Breast epithelium (tissue), 4 donors: ENCODE results near the gene KRT4. TPM values are rescaled to one million over a fixed set of nuclear protein-coding genes. Genes with fewer than 3 reads are reported as not detected.

ENCODE experiments used
- DNase-seq, 2 donors: peaks; one replicate each; pipeline ENCODE4 v3.0.0-alpha.2; 2019; ENCODE audit warnings: low spot score in 2 of 2
- H3K27ac ChIP-seq, 2 donors: fragments of 200-600 bp; sonication (generic) in 1 of 2; one replicate each; pipeline ENCODE4 v1.5.1; 2016 to 2019; ENCODE audit warnings: mild to moderate bottlenecking in 1 of 2
- H3K27me3 ChIP-seq, 2 donors: fragments of 200-600 bp; sonication (generic) in 1 of 2; one replicate each; pipeline versions ENCODE4 v1.5.1 to v1.6.0; 2017 to 2019; ENCODE audit warnings: control low read depth in 1 of 2, mild to moderate bottlenecking in 1 of 2
- H3K36me3 ChIP-seq: fragments of 200-600 bp; one replicate; pipeline ENCODE4 v1.5.1; 2019
- H3K4me1 ChIP-seq, 2 donors: fragments of 200-600 bp; sonication (generic); one replicate each; pipeline ENCODE4 v1.5.1; 2016 to 2019; ENCODE audit warnings: control low read depth in 1 of 2
- H3K4me3 ChIP-seq, 3 donors: fragments of 200-600 bp; sonication (generic); 1 replicate in 2 of 3; 2 replicates in 1 of 3; pipeline ENCODE4 v1.5.1; 2016 to 2019; ENCODE audit warnings: mild to moderate bottlenecking in 3 of 3, moderate library complexity in 2 of 3
- H3K9me3 ChIP-seq, 2 donors: fragments of 200-600 bp; sonication (generic) in 1 of 2; one replicate each; pipeline ENCODE4 v1.5.1; 2016 to 2019; ENCODE audit warnings: control low read depth in 1 of 2
- CTCF ChIP-seq, 3 donors: fragments of 450-650 bp; IDR thresholded peaks; one replicate each; pipeline ENCODE4 v1.5.1; 2016 to 2017; ENCODE audit warnings: antibody characterized with exemption in 3 of 3, mild to moderate bottlenecking in 3 of 3, moderate library complexity in 3 of 3
- POLR2A ChIP-seq: fragments of 450-650 bp; IDR thresholded peaks from one replicate; pipeline ENCODE4 v1.6.1; 2016; ENCODE audit warnings: antibody characterized with exemption, mild to moderate bottlenecking, moderate library complexity
- POLR2AphosphoS5 ChIP-seq, 3 donors: sonication (generic); formaldehyde crosslinking; IDR thresholded peaks; one replicate each; pipeline ENCODE4 v1.6.1; 2017; ENCODE audit warnings: antibody characterized with exemption in 3 of 3
- intact Hi-C: fragments of 100-400 bp; cut with DNase I; formaldehyde crosslinking; loops from one replicate; pipeline ENCODE4 v1.15.1; 2023; ENCODE audit warnings: low total_unique reads
- total RNA-seq, 3 donors: library from RNA; depleted of rRNA; stranded (reverse); fragments of >200 nt; gene quantifications; one replicate each; pipeline ENCODE4 v1.1.0, GENCODE V29; 2016

KRT4 gene
- total RNA-seq, 3 donors from 2014 or later, result 0.33 TPM; not detected in 2

GRCh38 chr12:52828156-52828555 is 14.2 kb upstream of the KRT4 start:
- Histone ChIP-seq H3K4me3 (no peak overlapping the region), H3K27me3 (no peaks in the 10 kb centered on the region), H3K4me1 (no peaks in the 10 kb centered on the region), H3K9me3 (no peaks in the 10 kb centered on the region), H3K27ac (no peak overlapping the region), H3K36me3 (no peaks in the 10 kb centered on the region)
- intact Hi-C loops, result no loop called here
- TF ChIP-seq POLR2AphosphoS5 (IDR thresholded peaks at IDR 0.05) (no peak), CTCF (IDR thresholded peaks at IDR 0.05) (no peak), POLR2A (no peak)
- DNase-seq, result no peak

GRCh38 chr12:52827499-52828090 is 13.7 kb upstream of the KRT4 start:
- no peak for TF ChIP-seq CTCF (IDR thresholded peaks at IDR 0.05)
- TF ChIP-seq POLR2AphosphoS5 (IDR thresholded peaks at IDR 0.05), result no peak
- no peak for TF ChIP-seq POLR2A
- H3K9me3 ChIP-seq, result no peaks in the 10 kb centered on the region
- DNase-seq, result no peak
- H3K4me1 ChIP-seq, result no peaks in the 10 kb centered on the region
- intact Hi-C loops, result no loop called here
- no peak overlapping the region for H3K4me3 ChIP-seq
- H3K36me3 ChIP-seq, result no peaks in the 10 kb centered on the region
- H3K27ac ChIP-seq, result no peak overlapping the region
- H3K27me3 ChIP-seq, result no peaks in the 10 kb centered on the region

GRCh38 chr12:52826611-52827498 is 12.9 kb upstream of the KRT4 start:
- Histone ChIP-seq H3K4me3 (no peak overlapping the region), H3K27me3 (no peaks in the 10 kb centered on the region), H3K36me3 (no peaks in the 10 kb centered on the region), H3K27ac (no peak overlapping the region), H3K4me1 (no peaks in the 10 kb centered on the region), H3K9me3 (no peaks in the 10 kb centered on the region)
- TF ChIP-seq CTCF (IDR thresholded peaks at IDR 0.05), result no peak
- TF ChIP-seq POLR2A, result no peak
- DNase-seq, result no peak
- intact Hi-C loops, result no loop called here

- Histone ChIP-seq H3K27ac (no peak overlapping the region), H3K27me3 (no peaks in the 10 kb centered on the region), H3K9me3 (no peaks in the 10 kb centered on the region), H3K36me3 (no peaks in the 10 kb centered on the region), H3K4me1 (no peaks in the 10 kb centered on the region), H3K4me3 (no peak overlapping the region)
- intact Hi-C loops, result no loop called here
- DNase-seq, result no peak
- TF ChIP-seq CTCF (IDR thresholded peaks at IDR 0.05) (no peak), POLR2AphosphoS5 (IDR thresholded peaks at IDR 0.05) (no peak), POLR2A (no peak)
These were observed 12.0 kb upstream of the KRT4 start for GRCh38 chr12:52825961-52826360.

GRCh38 chr12:52824741-52825410 is 11.0 kb upstream of the KRT4 start:
- intact Hi-C loops, result no loop called here
- Histone ChIP-seq H3K27ac (no peak overlapping the region), H3K4me3 (no peak overlapping the region), H3K36me3 (no peaks in the 10 kb centered on the region), H3K9me3 (no peaks in the 10 kb centered on the region), H3K4me1 (no peaks in the 10 kb centered on the region), H3K27me3 (no peaks in the 10 kb centered on the region)
- no peak for DNase-seq
- TF ChIP-seq POLR2A (no peak), CTCF (IDR thresholded peaks at IDR 0.05) (no peak), POLR2AphosphoS5 (IDR thresholded peaks at IDR 0.05) (no peak)
